Astrocyte (in vitro differentiated cells and primary cell): Measurements from ENCODE around the gene CTBP2.

ENCODE experiments used
- EZH2 ChIP-seq: IDR thresholded peaks from 2 replicates; pipeline ENCODE4 v1.6.1; 2012; ENCODE audit warnings: mild to moderate bottlenecking, low read length, inconsistent platforms; ENCODE audit not compliant: insufficient read depth
- TF ChIP-seq, protein P1 (sequence below): IDR thresholded peaks from 2 replicates; pipeline ENCODE4 v1.5.1; 2011; ENCODE audit warnings: low read depth, mild to moderate bottlenecking, inconsistent platforms, low read length, moderate library complexity; ENCODE audit not compliant: insufficient read depth

DNA sequence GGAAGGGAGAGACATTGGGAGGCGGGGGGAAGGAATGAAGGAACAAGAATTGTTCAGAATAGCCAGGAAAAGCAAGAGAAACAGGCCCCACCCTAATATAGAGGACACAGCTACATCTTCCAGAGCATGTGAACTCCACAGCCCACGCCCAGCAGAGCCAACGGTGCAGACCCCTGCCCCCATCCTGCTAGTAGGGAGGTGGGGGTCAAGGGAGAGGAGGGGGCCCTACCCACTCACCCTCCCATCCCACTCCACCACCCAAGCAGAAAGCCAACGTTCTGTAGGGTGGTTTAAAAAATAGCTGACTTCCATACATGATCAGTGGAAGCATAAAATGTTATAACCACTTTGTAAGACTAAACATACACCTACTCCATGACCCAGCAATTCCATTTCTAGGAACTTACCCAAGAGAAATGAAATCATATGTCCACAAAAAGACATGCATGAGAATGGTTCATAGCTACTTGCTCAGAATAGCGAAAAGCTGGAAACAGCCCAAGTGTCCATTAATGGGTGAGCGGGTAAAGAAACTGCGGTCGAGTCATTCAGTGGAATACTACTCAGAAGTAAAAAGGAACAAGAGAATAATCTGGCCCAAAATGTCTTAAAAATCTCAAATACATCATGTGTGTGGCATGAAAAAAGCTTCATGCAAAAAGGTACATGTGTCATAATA, 31.8 kb downstream of the CTBP2 start:
- TF ChIP-seq, protein P1, sequence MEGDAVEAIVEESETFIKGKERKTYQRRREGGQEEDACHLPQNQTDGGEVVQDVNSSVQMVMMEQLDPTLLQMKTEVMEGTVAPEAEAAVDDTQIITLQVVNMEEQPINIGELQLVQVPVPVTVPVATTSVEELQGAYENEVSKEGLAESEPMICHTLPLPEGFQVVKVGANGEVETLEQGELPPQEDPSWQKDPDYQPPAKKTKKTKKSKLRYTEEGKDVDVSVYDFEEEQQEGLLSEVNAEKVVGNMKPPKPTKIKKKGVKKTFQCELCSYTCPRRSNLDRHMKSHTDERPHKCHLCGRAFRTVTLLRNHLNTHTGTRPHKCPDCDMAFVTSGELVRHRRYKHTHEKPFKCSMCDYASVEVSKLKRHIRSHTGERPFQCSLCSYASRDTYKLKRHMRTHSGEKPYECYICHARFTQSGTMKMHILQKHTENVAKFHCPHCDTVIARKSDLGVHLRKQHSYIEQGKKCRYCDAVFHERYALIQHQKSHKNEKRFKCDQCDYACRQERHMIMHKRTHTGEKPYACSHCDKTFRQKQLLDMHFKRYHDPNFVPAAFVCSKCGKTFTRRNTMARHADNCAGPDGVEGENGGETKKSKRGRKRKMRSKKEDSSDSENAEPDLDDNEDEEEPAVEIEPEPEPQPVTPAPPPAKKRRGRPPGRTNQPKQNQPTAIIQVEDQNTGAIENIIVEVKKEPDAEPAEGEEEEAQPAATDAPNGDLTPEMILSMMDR: no peak
- TF ChIP-seq EZH2: no peak
